ENCODE results near the gene TNS3. TPM values are rescaled to one million over a fixed set of nuclear protein-coding genes. Genes with fewer than 3 reads are reported as not detected.

The TNS3 gene
- total and polyA plus RNA-seq, 2 donors (not counting 3 experiments of a cell fraction or from before 2014, with no cell fraction given): 10.4 to 45.1 TPM

GRCh38 chr7:47337531-47337930 lies 244.4 kb downstream of the TNS3 start:
- ChIA-PET POLR2A (no interaction called here), CTCF (interaction anchor here (4.0 kb wide), 1 partner anchor 72 kb away, joined by 18 read pairs; no protein-coding TSS in a partner anchor)
- no peaks in the 10 kb centered on the region for H3K9me1 ChIP-seq (replicated peaks; ENCODE audit: control insufficient read depth, extremely low read depth, insufficient read depth, low read length)
- no TSS peak for BruUV-seq (replicated peaks)
- H3K9ac ChIP-seq (replicated peaks; ENCODE audit: extremely low read depth, insufficient read depth, low read length): no peak overlapping the region
- no peak overlapping the region for H3K4me3 ChIP-seq (replicated peaks in 1 of 3; ENCODE audit: insufficient read depth in 1 of 3, low read depth in 1 of 3, low read length in 3 of 3)
- no peaks in the 10 kb centered on the region for H3K36me3 ChIP-seq (ENCODE audit: control insufficient read depth in 2 of 2, extremely low read depth in 1 of 2, insufficient read depth in 2 of 2, low read length in 2 of 2)
- no peak for TF ChIP-seq GATA2 (IDR thresholded peaks at IDR 0.05; ENCODE audit: insufficient read depth, insufficient read length, low read depth, low read length)
- TF ChIP-seq MYC (IDR thresholded peaks at IDR 0.05; ENCODE audit: low read depth, low read length): no peak
- no peak for TF ChIP-seq EZH2 (IDR thresholded peaks at IDR 0.05; ENCODE audit: borderline replicate concordance, low read depth, low read length, severe bottlenecking)
- TF ChIP-seq, protein P1, sequence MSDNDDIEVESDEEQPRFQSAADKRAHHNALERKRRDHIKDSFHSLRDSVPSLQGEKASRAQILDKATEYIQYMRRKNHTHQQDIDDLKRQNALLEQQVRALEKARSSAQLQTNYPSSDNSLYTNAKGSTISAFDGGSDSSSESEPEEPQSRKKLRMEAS (IDR thresholded peaks at IDR 0.05; ENCODE audit: insufficient read depth, insufficient read length): no peak
- TF ChIP-seq POLR2AphosphoS5 (IDR thresholded peaks at IDR 0.05; ENCODE audit: insufficient read depth, low read depth, low read length): no peak
- TF ChIP-seq CTCF (IDR thresholded peaks at IDR 0.05; ENCODE audit: extremely low read depth in 1 of 2, insufficient read depth in 1 of 2, low read depth in 1 of 2, low read length in 2 of 2): no peak
- no peaks in the 10 kb centered on the region for H3K4me1 ChIP-seq (ENCODE audit: control insufficient read depth, extremely low read depth, insufficient read depth, low read length)
- dilution Hi-C loops (cut with MboI; ENCODE audit: extremely low pct_ligation_motif_present, low sequenced_read_pairs): no loop called here
- H3K27me3 ChIP-seq (ENCODE audit: control insufficient read depth in 2 of 2, insufficient read depth in 2 of 2, low read length in 2 of 2): no peaks in the 10 kb centered on the region
- H3K27ac ChIP-seq (ENCODE audit: insufficient read depth, low read depth, low read length): no peak overlapping the region
- no peak overlapping the region for H2AFZ ChIP-seq (ENCODE audit: low read depth, low read length)
- FAIRE-seq: no peak
- DNase-seq (ENCODE audit: low read depth, low spot score): no peak
- H3K9me3 ChIP-seq (replicated peaks; ENCODE audit: control insufficient read depth, insufficient read depth, low read length): no peaks in the 10 kb centered on the region
- no peak overlapping the region for H3K4me2 ChIP-seq (ENCODE audit: insufficient read depth, low read length)
- H3K79me2 ChIP-seq (ENCODE audit: control insufficient read depth, insufficient read depth, low read length): no peaks in the 10 kb centered on the region
- H4K20me1 ChIP-seq (replicated peaks; ENCODE audit: control insufficient read depth, extremely low read depth, insufficient read depth, low read length): no peaks in the 10 kb centered on the region
- intact Hi-C loops (cut with micrococcal nuclease): no loop called here

All from endothelial cell of umbilical vein (primary cell).